ENCODE measurements around the gene CTNNBL1.

CTNNBL1 gene

DNA sequence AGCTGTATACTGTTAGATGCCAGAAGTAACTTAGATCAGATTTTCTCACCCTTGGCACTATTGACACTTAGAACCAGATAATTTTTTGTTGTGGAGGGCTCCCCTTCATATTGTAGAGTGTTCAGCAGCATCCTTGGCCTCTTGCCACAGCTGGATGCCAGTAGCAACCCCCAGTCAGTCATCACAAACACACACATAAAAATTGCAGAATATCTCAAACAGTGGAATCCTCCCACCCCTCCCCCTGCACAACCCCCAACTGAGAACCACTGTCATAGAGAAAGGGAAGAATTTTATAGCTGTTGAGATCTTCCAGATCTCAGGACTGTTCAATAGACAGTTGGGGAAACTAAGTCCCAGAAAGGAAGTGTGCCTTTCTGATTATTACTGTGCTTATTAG lies 127.9 kb downstream of the CTNNBL1 start:
- DNase-seq (ENCODE audit: low read depth): no peak

GRCh38 chr20:37822141-37822601 lies 128.3 kb downstream of the CTNNBL1 start:
- no peak for DNase-seq (ENCODE audit: low read depth)

DNA sequence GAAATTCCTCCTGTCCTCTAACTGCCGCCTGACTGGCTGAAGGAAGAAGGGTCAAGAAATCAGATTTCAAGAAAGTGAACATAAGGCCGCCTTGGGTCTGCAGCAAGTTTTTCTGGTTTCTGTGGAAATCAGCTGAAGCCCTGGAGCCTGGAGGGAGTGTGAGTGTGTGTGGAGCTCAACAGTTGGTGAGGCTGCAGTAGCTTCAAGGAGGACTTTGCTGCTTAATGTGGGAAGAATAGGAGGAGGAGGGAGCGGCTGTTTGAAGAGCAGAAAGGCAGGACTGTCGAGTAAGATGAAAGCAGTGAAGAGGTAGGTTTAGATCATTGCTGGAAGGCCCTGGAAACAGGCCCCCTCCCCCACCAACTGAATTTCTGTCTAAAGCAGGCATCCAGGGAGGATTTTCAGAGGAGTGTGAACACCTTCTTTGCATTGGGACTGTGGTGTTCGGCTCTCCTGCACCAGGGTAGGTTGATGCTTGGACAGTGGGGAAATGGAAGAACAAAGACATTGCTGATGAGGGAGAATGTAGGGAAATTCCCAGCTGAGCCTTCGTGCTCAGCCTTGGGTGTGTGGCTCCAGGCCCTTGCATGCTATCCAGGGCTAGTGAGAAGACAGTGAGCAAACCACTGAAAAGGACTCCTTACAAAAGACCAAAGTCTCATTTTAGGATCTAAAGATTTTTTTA lies 129.6 kb downstream of the CTNNBL1 start:
- no peak for DNase-seq (ENCODE audit: low read depth)

DNA sequence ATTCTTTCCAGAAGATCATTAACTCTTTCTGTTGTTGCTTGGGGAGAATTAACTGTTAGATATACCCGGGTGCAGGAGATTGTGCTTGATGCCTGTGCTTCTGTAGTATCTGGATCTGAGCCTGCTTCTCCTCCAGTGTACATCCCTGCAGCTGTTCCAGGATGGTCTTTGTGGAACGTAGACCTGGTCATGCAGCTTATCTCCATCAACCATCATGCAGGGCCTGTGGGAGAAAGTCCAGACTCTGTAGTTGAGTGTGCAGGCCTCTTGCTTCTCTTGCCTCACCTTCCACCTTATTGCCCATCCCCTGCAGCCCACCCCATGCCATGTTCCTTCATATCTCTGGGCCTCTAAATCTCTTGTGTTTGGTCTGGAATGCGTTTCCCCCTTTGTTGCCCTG lies 133.8 kb downstream of the CTNNBL1 start:
- DNase-seq (ENCODE audit: low read depth): no peak

GRCh38 chr20:37828684-37829083 lies 134.9 kb downstream of the CTNNBL1 start:
- no peak for DNase-seq (ENCODE audit: low read depth)

DNA sequence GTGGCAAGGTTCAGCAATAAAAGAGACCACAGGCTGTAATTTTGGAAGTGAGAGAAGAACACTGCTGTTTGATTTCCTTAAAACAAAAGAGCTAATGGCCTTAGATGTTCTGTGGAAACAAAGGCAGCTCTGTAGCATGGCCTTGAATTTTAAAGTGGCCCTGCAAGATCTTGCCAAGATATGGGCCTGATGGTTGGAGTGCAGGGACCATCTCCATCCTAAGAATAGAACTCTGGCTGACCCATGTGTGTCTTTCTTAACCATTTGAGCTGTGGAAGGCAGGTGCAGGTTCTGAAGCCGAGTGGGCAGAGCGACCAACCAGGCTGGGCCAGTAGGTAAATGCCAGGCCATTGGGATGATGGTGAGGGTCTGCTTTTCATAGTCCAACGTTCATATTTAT lies 135.3 kb downstream of the CTNNBL1 start:
- no peak for DNase-seq (ENCODE audit: low read depth)

GRCh38 chr20:37833221-37833896 lies 139.5 kb downstream of the CTNNBL1 start:
- DNase-seq (ENCODE audit: low read depth): no peak

- DNase-seq (ENCODE audit: low read depth): no peak
These were observed 143.1 kb downstream of the CTNNBL1 start for GRCh38 chr20:37836926-37837325.

- no peak for DNase-seq (ENCODE audit: low read depth)
These were observed 144.1 kb downstream of the CTNNBL1 start for GRCh38 chr20:37837924-37838323.

GRCh38 chr20:37838769-37839431 lies 145.1 kb downstream of the CTNNBL1 start:
- DNase-seq (ENCODE audit: low read depth): no peak

DNA sequence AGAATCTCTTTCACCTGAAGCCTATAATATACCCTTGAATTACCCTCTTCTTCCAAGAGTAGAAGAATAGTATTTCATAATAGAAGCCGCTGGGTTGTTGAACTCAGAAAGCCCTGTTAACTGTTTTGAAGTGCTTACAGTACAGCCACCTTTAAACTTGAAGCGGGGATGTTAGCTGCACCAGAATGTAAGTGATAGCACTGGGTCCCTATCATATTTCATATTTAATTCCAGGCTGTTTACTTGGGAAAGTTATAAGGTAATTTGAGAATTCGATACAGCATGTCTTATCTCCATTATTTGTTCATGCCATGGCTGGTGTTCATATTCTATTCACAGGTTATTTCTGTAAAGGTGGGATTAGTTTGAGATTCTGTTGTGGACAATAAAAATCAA lies 145.6 kb downstream of the CTNNBL1 start:
- DNase-seq (ENCODE audit: low read depth): no peak

- DNase-seq (ENCODE audit: low read depth): no peak
These were observed 146.1 kb downstream of the CTNNBL1 start for GRCh38 chr20:37839955-37840354.

GRCh38 chr20:37841389-37841788 lies 147.6 kb downstream of the CTNNBL1 start:
- DNase-seq (ENCODE audit: low read depth): no peak

GRCh38 chr20:37841971-37842370 lies 148.1 kb downstream of the CTNNBL1 start:
- DNase-seq (ENCODE audit: low read depth): no peak

DNA sequence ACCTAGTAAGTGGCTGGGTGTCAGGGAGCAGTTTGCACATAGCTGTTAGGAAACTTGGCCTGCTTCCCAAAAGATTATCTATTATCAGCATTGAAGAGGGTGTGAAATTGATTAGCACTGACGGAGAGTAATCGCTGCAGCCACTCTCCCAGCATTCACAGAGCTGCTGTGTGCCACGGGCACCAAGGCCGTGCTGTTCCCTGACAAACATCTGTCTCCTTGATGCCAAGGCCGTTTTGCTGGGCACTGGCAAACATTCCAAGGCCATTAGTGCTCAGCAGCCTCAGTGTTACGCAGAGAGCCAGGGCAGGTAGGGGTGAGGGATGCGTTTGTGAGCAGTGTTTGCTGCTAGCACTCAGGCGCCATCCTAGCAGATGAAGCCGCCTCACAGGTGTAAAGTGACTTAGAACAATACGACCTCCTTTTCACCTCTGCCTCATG lies 151.4 kb downstream of the CTNNBL1 start:
- no peak for DNase-seq (ENCODE audit: low read depth)

- DNase-seq (ENCODE audit: low read depth): no peak
These were observed 152.0 kb downstream of the CTNNBL1 start for GRCh38 chr20:37845878-37846277.

- no peak for DNase-seq (ENCODE audit: low read depth)
These were observed 152.7 kb downstream of the CTNNBL1 start for GRCh38 chr20:37846573-37846972.

GRCh38 chr20:37848706-37849105 lies 154.9 kb downstream of the CTNNBL1 start:
- no peak for DNase-seq (ENCODE audit: low read depth)

DNA sequence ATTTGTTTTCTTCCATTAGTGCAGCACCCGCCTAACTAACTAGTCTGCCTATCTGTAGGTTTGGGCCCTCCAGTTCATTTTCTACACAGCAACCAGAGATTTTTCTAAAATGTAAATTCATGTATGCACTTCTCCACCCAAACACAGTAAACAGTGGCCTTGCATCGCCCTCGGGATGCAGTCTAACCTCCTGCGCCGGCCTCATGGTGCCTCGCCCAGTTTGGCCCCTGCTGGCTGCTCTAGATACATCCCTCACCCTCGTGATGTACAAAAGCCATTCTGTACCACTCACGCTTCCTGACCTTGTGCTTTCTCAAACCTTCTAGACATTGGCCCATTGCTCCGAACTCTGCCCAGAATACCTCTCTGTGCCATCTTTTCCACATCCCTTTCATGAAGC lies 155.3 kb downstream of the CTNNBL1 start:
- DNase-seq (ENCODE audit: low read depth): no peak

GRCh38 chr20:37849566-37849965 lies 155.7 kb downstream of the CTNNBL1 start:
- no peak for DNase-seq (ENCODE audit: low read depth)

- DNase-seq (ENCODE audit: low read depth): no peak
These were observed 156.3 kb downstream of the CTNNBL1 start for GRCh38 chr20:37850036-37850592.

DNA sequence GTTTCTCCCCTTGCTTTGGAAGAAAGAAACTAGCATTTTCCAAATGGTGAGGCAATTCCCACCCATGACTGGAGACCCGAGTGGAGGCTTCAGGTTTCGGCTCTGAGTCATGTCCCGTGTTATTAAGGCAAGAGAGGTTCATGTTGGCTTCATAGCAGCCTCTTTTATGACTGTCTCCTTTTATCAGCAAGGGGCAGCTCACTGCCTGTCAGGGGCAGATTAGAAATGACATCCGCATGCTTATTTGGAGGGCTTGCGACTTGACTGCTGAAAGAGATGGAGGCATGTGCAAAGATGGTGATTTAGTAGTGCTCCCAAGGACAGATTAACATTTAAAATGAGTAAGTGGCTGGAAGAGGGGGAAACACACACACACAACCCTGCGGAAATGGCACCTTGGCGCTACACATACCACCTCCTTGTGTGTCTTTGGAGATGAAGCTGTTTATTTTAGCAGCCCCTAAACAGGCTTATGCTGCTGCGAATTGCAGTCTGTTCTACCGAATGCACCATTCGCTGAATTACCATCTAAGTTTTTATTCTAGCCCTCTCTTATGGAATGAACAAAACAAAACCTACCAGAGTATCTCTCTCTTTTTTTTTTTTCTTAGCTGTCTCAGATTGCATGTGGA lies 157.0 kb downstream of the CTNNBL1 start:
- DNase-seq (ENCODE audit: low read depth): no peak

Data from T-helper 22 cell (primary cell).